SK-N-SH (cell line): Measurements from ENCODE around the gene PDE4D.

Experiments
- CTCF ChIP-seq: fragments of 200-600 bp; sonication (generic); IDR thresholded peaks from 2 replicates; pipeline ENCODE4 v1.6.1; 2017; ENCODE audit warnings: antibody characterized with exemption, mild to moderate bottlenecking, moderate library complexity
- EP300 ChIP-seq, 2 experiments: IDR thresholded peaks; 2 replicates each; pipeline versions ENCODE4 v1.4.0 to v1.6.1; 2012; ENCODE audit warnings: borderline replicate concordance in 1 of 2, low read depth in 1 of 2, low read length in 1 of 2
- FOSL2 ChIP-seq: IDR thresholded peaks from 2 replicates; pipeline ENCODE4 v1.4.0; 2012; ENCODE audit warnings: low read depth, mild to moderate bottlenecking, moderate library complexity, borderline replicate concordance
- FOXM1 ChIP-seq: IDR thresholded peaks from 2 replicates; pipeline ENCODE4 v1.4.0; 2012; ENCODE audit warnings: low read depth, mild to moderate bottlenecking
- GABPA ChIP-seq: IDR thresholded peaks from 2 replicates; pipeline ENCODE4 v1.4.0; 2012; ENCODE audit warnings: low read depth, mild to moderate bottlenecking
- IRF3 ChIP-seq: fragments of 150-350 bp; IDR thresholded peaks from 2 replicates; pipeline ENCODE4 v1.6.1; 2016; ENCODE audit warnings: mild to moderate bottlenecking, low read depth, low read length
- NFIC ChIP-seq: IDR thresholded peaks from 2 replicates; pipeline ENCODE4 v1.4.0; 2012; ENCODE audit warnings: borderline replicate concordance
- POLR2AphosphoS5 ChIP-seq: IDR thresholded peaks from 2 replicates; pipeline ENCODE4 v1.6.1; 2012; ENCODE audit warnings: low read depth, low read length
- REST ChIP-seq: IDR thresholded peaks from 2 replicates; pipeline ENCODE4 v1.6.1; 2012; ENCODE audit warnings: mild to moderate bottlenecking, low read depth, low read length, moderate library complexity
- USF2 ChIP-seq: fragments of 150-350 bp; IDR thresholded peaks from 2 replicates; pipeline ENCODE4 v1.6.1; 2017; ENCODE audit warnings: antibody characterized with exemption, low read length, low read depth, borderline replicate concordance

- TF ChIP-seq CTCF (no peak), NFIC (no peak), FOSL2 (no peak), POLR2AphosphoS5 (no peak), REST (no peak), GABPA (no peak), USF2 (no peak), FOXM1 (no peak), EP300 (IDR thresholded peaks at IDR 0.05; ENCODE audit: borderline replicate concordance in 1 of 2, low read depth in 1 of 2, low read length in 1 of 2) (no peak), IRF3 (no peak)
These were observed 322.5 kb downstream of the PDE4D start for GRCh38 chr5:59571067-59571466.
